ENCODE results near the gene AP1M2.

AP1M2 gene

GRCh38 chr19:10587022-10587838, at the start of gene AP1M2:
Gene AP1M2 (minus strand): TSS chr19:10587312. CDS start chr19:10587231, 81 bp downstream.
- no peak for DNase-seq

- no peak for DNase-seq
Measured at GRCh38 chr19:10636304-10636972, 49.3 kb upstream of the AP1M2 start.

GRCh38 chr19:10634963-10635362, 47.9 kb upstream of the AP1M2 start:
- no peak for DNase-seq

- no peak for DNase-seq
Measured at GRCh38 chr19:10634430-10634829, 47.3 kb upstream of the AP1M2 start.

GRCh38 chr19:10631874-10632273, 44.8 kb upstream of the AP1M2 start:
- no peak for DNase-seq

GRCh38 chr19:10625762-10626138, 38.6 kb upstream of the AP1M2 start:
- no peak for DNase-seq

GRCh38 chr19:10625003-10625761, 38.1 kb upstream of the AP1M2 start, which contains the start of gene SLC44A2:
Gene SLC44A2 (plus strand): TSS chr19:10625553. CDS start chr19:10625634, 81 bp downstream.
- peak in 1 of 2 experiments; percentile 60 for DNase-seq

- DNase-seq, result no peak
Measured at GRCh38 chr19:10624585-10624984, 37.5 kb upstream of the AP1M2 start.

- no peak for DNase-seq
Measured at GRCh38 chr19:10621966-10622365, 34.9 kb upstream of the AP1M2 start.

GRCh38 chr19:10620786-10621185, 33.7 kb upstream of the AP1M2 start:
- DNase-seq, result no peak

- no peak for DNase-seq
Measured at GRCh38 chr19:10618846-10619245, 31.7 kb upstream of the AP1M2 start.

- DNase-seq, result no peak
Measured at GRCh38 chr19:10617409-10618121, 30.5 kb upstream of the AP1M2 start.

- no peak for DNase-seq
Measured at GRCh38 chr19:10615429-10616023, 28.4 kb upstream of the AP1M2 start.

GRCh38 chr19:10612499-10613119, 25.5 kb upstream of the AP1M2 start:
- DNase-seq, result no peak

GRCh38 chr19:10611907-10612306, 24.8 kb upstream of the AP1M2 start:
- no peak for DNase-seq

GRCh38 chr19:10604460-10604980, 17.4 kb upstream of the AP1M2 start:
- DNase-seq, result no peak

GRCh38 chr19:10603873-10604459, 16.9 kb upstream of the AP1M2 start:
- no peak for DNase-seq

- no peak for DNase-seq
Measured at GRCh38 chr19:10603084-10603872, 16.2 kb upstream of the AP1M2 start.

- peak; percentile 47 to 59 for DNase-seq
Measured at GRCh38 chr19:10602330-10603083, 15.4 kb upstream of the AP1M2 start.

GRCh38 chr19:10601999-10602329, 14.9 kb upstream of the AP1M2 start:
- DNase-seq, result no peak

Measured in SHP77 (cell line).